Neural progenitor cell (in vitro differentiated cells): ENCODE results near the gene TFCP2. TPM values are rescaled to one million over a fixed set of nuclear protein-coding genes. Genes with fewer than 3 reads are reported as not detected.

Experiments
- DNase-seq: peaks from one replicate; pipeline ENCODE4 v3.0.0-alpha.2; 2016; ENCODE audit warnings: low spot score
- H2AFZ ChIP-seq: fragments of 200-600 bp; sonication (generic); replicated peaks from 2 replicates; pipeline ENCODE4 v1.6.1; 2016; ENCODE audit warnings: antibody characterized with exemption
- H3F3A ChIP-seq: fragments of 200-600 bp; sonication (generic); 2 replicates; pipeline ENCODE4 v1.6.1; 2016; ENCODE audit warnings: antibody characterized with exemption, low read depth
- H3K27ac ChIP-seq: fragments of 200-600 bp; sonication (generic); 2 replicates; pipeline ENCODE4 v1.5.1; 2016; ENCODE audit warnings: mild to moderate bottlenecking
- H3K27me3 ChIP-seq: fragments of 200-600 bp; sonication (generic); 2 replicates; pipeline ENCODE4 v1.6.1; 2016; ENCODE audit warnings: mild to moderate bottlenecking, moderate library complexity
- H3K36me3 ChIP-seq: fragments of 200-600 bp; sonication (generic); 2 replicates; pipeline ENCODE4 v1.5.1; 2016
- H3K4me1 ChIP-seq: fragments of 200-600 bp; sonication (generic); 2 replicates; pipeline ENCODE4 v1.6.1; 2016; ENCODE audit warnings: mixed run types
- H3K4me2 ChIP-seq: fragments of 200-600 bp; sonication (generic); 2 replicates; pipeline ENCODE4 v1.6.1; 2016
- H3K4me3 ChIP-seq: fragments of 200-600 bp; sonication (generic); 2 replicates; pipeline ENCODE4 v1.5.1; 2016
- H3K79me2 ChIP-seq: fragments of 200-600 bp; sonication (generic); 2 replicates; pipeline ENCODE4 v1.6.1; 2016; ENCODE audit warnings: low read depth
- H3K9ac ChIP-seq: fragments of 200-600 bp; sonication (generic); 2 replicates; pipeline ENCODE4 v1.6.1; 2016
- H3K9me3 ChIP-seq: fragments of 200-600 bp; sonication (generic); 2 replicates; pipeline ENCODE4 v1.5.1; 2016; ENCODE audit warnings: low read depth
- H4K20me1 ChIP-seq: fragments of 200-600 bp; sonication (generic); 2 replicates; pipeline ENCODE4 v1.6.1; 2016; ENCODE audit warnings: low read depth
- H3K27ac Mint-ChIP-seq: 3 replicates; pipeline ENCODE4 v1.8.0; 2021; ENCODE audit warnings: mixed read lengths
- H3K27me3 Mint-ChIP-seq: 2 replicates; pipeline ENCODE4 v1.8.0; 2022; ENCODE audit warnings: low read depth, mild to moderate bottlenecking, inconsistent platforms, moderate library complexity, mixed read lengths; ENCODE audit not compliant: insufficient read depth
- H3K36me3 Mint-ChIP-seq: 3 replicates; pipeline ENCODE4 v1.8.0; 2021; ENCODE audit warnings: mixed read lengths
- H3K4me1 Mint-ChIP-seq: 3 replicates; pipeline ENCODE4 v1.8.0; 2021; ENCODE audit warnings: mixed read lengths
- H3K4me3 Mint-ChIP-seq: 3 replicates; pipeline ENCODE4 v1.8.0; 2021; ENCODE audit warnings: mild to moderate bottlenecking, moderate library complexity, mixed read lengths
- H3K9me3 Mint-ChIP-seq: 3 replicates; pipeline ENCODE4 v1.8.0; 2020; ENCODE audit warnings: mixed read lengths
- CTCF ChIP-seq: fragments of 200-600 bp; sonication (generic); IDR thresholded peaks from 2 replicates; pipeline ENCODE4 v1.5.1; 2017; ENCODE audit warnings: antibody characterized with exemption, mild to moderate bottlenecking
- EZH2 ChIP-seq: fragments of 200-600 bp; sonication (generic); IDR thresholded peaks from 2 replicates; pipeline ENCODE4 v1.6.1; 2017; ENCODE audit warnings: antibody characterized with exemption, mild to moderate bottlenecking, moderate library complexity
- EZH2phosphoT487 ChIP-seq: fragments of 200-600 bp; sonication (generic); IDR thresholded peaks from 2 replicates; pipeline ENCODE4 v1.6.1; 2017; ENCODE audit warnings: antibody characterized with exemption
- total RNA-seq: library from RNA; depleted of rRNA; stranded (reverse); fragments of >200 nt; gene quantifications from 2 replicates; pipeline ENCODE4 v1.2.3, GENCODE V29; 2015; ENCODE audit warnings: low replicate concordance

Gene TFCP2
- total RNA-seq, 1 donor from 2014 or later, result 28.8 TPM

DNA sequence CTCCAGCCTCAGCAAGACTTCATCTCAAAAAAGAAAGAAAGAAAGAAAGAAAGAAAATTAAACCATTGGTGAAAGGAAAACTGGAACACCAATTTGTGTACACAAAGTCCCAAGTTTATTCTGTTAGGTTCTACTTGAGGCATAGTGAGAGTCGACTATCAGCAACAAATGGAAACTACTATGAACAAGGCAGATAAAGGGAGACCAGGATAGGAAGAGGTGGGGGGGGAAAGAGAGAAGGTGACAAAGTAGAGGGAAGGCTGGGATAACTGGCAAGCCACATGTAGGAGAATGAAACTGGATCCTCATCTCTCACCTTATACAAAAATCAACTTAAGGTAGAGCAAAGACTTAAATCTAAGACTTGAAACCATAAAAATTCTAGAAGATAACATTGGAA lies 25.6 kb downstream of the TFCP2 start:
- no peaks in the 10 kb centered on the region for H3K27me3 ChIP-seq
- H3K36me3 Mint-ChIP-seq, result peaks cover 6% of the 10 kb centered on the region
- peaks cover 5% of the 10 kb centered on the region for H3K4me1 Mint-ChIP-seq
- no peak overlapping the region for H2AFZ ChIP-seq
- no peaks in the 10 kb centered on the region for H3F3A ChIP-seq
- no peak overlapping the region for H3K4me3 ChIP-seq
- no peak overlapping the region for H3K27ac Mint-ChIP-seq
- no peak overlapping the region for H3K9ac ChIP-seq
- DNase-seq, result no peak
- H3K36me3 ChIP-seq, result no peaks in the 10 kb centered on the region
- no peaks in the 10 kb centered on the region for H3K9me3 ChIP-seq
- peaks cover 89% of the 10 kb centered on the region for H3K79me2 ChIP-seq
- H3K27me3 Mint-ChIP-seq, result no peaks in the 10 kb centered on the region
- no peaks in the 10 kb centered on the region for H3K9me3 Mint-ChIP-seq
- no peaks in the 10 kb centered on the region for H3K4me1 ChIP-seq
- TF ChIP-seq EZH2phosphoT487, result no peak
- TF ChIP-seq EZH2, result no peak
- TF ChIP-seq CTCF, result no peak
- no peak overlapping the region for H3K4me2 ChIP-seq
- no peak overlapping the region for H3K4me3 Mint-ChIP-seq
- H4K20me1 ChIP-seq, result peaks cover 12% of the 10 kb centered on the region
- H3K27ac ChIP-seq, result no peak overlapping the region

- H4K20me1 ChIP-seq, result no peaks in the 10 kb centered on the region
- Mint-ChIP-seq H3K27ac (no peak overlapping the region), H3K4me1 (no peaks in the 10 kb centered on the region), H3K27me3 (no peaks in the 10 kb centered on the region), H3K9me3 (no peaks in the 10 kb centered on the region), H3K36me3 (peaks cover 8% of the 10 kb centered on the region), H3K4me3 (no peak overlapping the region)
- DNase-seq, result no peak
- no peak overlapping the region for H2AFZ ChIP-seq
- H3K79me2 ChIP-seq, result peaks cover 39% of the 10 kb centered on the region
- no peaks in the 10 kb centered on the region for H3K36me3 ChIP-seq
- TF ChIP-seq EZH2 (no peak), EZH2phosphoT487 (no peak), CTCF (no peak)
- no peaks in the 10 kb centered on the region for H3K4me1 ChIP-seq
- H3K4me2 ChIP-seq, result no peak overlapping the region
- H3K9ac ChIP-seq, result no peak overlapping the region
- no peak overlapping the region for H3K4me3 ChIP-seq
- H3K27ac ChIP-seq, result no peak overlapping the region
- no peaks in the 10 kb centered on the region for H3F3A ChIP-seq
- no peaks in the 10 kb centered on the region for H3K27me3 ChIP-seq
- H3K9me3 ChIP-seq, result no peaks in the 10 kb centered on the region
Measured at GRCh38 chr12:51139292-51139844, 33.6 kb downstream of the TFCP2 start.

DNA sequence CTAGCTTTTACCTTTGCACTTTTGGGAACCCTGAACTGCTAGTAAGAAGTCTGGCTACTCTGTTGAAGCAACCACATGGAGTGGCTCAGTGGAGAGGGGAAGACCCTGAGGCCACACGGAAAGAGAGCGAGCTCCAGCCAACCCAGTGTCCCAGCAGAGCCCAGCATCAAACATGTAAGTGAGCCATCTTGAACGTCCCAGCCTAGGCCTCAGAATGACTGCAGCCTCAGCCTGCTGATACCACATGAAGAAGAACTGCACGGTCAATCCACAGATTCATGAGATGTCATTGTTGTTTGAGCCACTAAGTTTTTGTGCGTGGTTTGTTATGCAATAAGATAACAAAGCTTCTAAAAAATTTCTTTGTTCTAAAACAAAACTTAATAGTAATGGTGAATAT lies 40.2 kb downstream of the TFCP2 start:
- Histone ChIP-seq H3K27me3 (no peaks in the 10 kb centered on the region), H3K4me2 (no peak overlapping the region), H3K4me1 (no peaks in the 10 kb centered on the region), H3K79me2 (peaks cover 12% of the 10 kb centered on the region), H3K36me3 (no peaks in the 10 kb centered on the region), H3K9ac (no peak overlapping the region), H3K9me3 (no peaks in the 10 kb centered on the region), H3F3A (no peaks in the 10 kb centered on the region), H3K4me3 (no peak overlapping the region), H3K27ac (no peak overlapping the region), H2AFZ (no peak overlapping the region), H4K20me1 (peaks cover 13% of the 10 kb centered on the region)
- DNase-seq, result no peak
- Mint-ChIP-seq H3K27ac (no peak overlapping the region), H3K36me3 (no peaks in the 10 kb centered on the region), H3K4me3 (no peak overlapping the region), H3K9me3 (no peaks in the 10 kb centered on the region), H3K4me1 (peaks cover 3% of the 10 kb centered on the region), H3K27me3 (peaks cover 2% of the 10 kb centered on the region)
- TF ChIP-seq CTCF, result no peak
- no peak for TF ChIP-seq EZH2phosphoT487
- no peak for TF ChIP-seq EZH2
